GM12878 (cell line): ENCODE data around the gene EVI2B. TPM values are rescaled to one million over a fixed set of nuclear protein-coding genes. Genes with fewer than 3 reads are reported as not detected.

Experiments used
- ATAC-seq: fragments of 200-7000 bp; cut with Tn5 transposase; 3 replicates; pipeline ENCODE4 v1.9.1; 2020; ENCODE audit warnings: mild to moderate bottlenecking, moderate library complexity
- BruUV-seq: library from RNA; stranded (reverse); fragments of 400-500 nt; replicated peaks from 2 replicates; lab custom pipeline; 2021; lab: Mats Ljungman, UMichigan
- CTCF ChIA-PET: fragments of 300-600 bp; sonication (Branson Sonifier 250); formaldehyde crosslinking; extraction: SDS; loops from one replicate; lab custom pipeline; 2021; ENCODE audit warnings: inconsistent platforms; lab: Yijun Ruan, JAX
- POLR2A ChIA-PET: fragments of 350-600 bp; formaldehyde crosslinking; extraction: SDS; loops from one replicate; lab custom pipeline; 2021; ENCODE audit warnings: inconsistent platforms; lab: Charles Lee
- RAD21 ChIA-PET: fragments of 300-600 bp; sonication (Branson Sonifier 250); formaldehyde crosslinking; loops from one replicate; lab custom pipeline; 2023; ENCODE audit warnings: antibody characterized with exemption; ENCODE audit not compliant: unreplicated experiment; lab: Charles Lee
- SMC1A ChIA-PET: fragments of 300-600 bp; sonication (Branson Sonifier 250); formaldehyde crosslinking; loops from one replicate; lab custom pipeline; 2023; ENCODE audit not compliant: unreplicated experiment, uncharacterized antibody; lab: Charles Lee
- DNase-seq: peaks from one replicate; pipeline ENCODE4 v3.0.0-alpha.2; 2011; ENCODE audit warnings: low read depth, low spot score
- FAIRE-seq: peaks from 3 replicates; lab custom pipeline; 2011; peaks lifted over from hg19 to GRCh38; lab: Jason Lieb, UNC
- H2AFZ ChIP-seq: 2 replicates; pipeline ENCODE4 v1.6.0; 2011; ENCODE audit warnings: low read depth, low read length, control low read depth; ENCODE audit not compliant: control insufficient read depth
- H3K27ac ChIP-seq: 2 replicates; pipeline ENCODE4 v1.5.1; 2011; ENCODE audit warnings: control low read depth; ENCODE audit not compliant: control insufficient read depth, insufficient read depth
- H3K27me3 ChIP-seq, 2 experiments: replicated peaks in 1 of 2; 2 replicates each; pipeline versions ENCODE4 v1.6.0 to v1.6.1; 2011; ENCODE audit warnings: low read length in 1 of 2; ENCODE audit not compliant: control insufficient read depth in 2 of 2, insufficient read depth in 2 of 2
- H3K36me3 ChIP-seq, 2 experiments: 2 replicates each; pipeline ENCODE4 v1.5.1; 2011; ENCODE audit warnings: low read length in 1 of 2; ENCODE audit not compliant: control insufficient read depth in 2 of 2, insufficient read depth in 2 of 2
- H3K4me1 ChIP-seq: 2 replicates; pipeline ENCODE4 v1.6.1; 2011; ENCODE audit warnings: mild to moderate bottlenecking, low read length, moderate library complexity, mixed read lengths; ENCODE audit not compliant: control insufficient read depth, insufficient read depth
- H3K4me2 ChIP-seq: 2 replicates; pipeline ENCODE4 v1.6.0; 2011; ENCODE audit warnings: control low read depth; ENCODE audit not compliant: control insufficient read depth, insufficient read depth
- H3K4me3 ChIP-seq: fragments of 200-600 bp; sonication (generic); 2 replicates; pipeline ENCODE4 v1.5.1; 2016
- H3K79me2 ChIP-seq: 2 replicates; pipeline ENCODE4 v1.6.0; 2011; ENCODE audit warnings: low read length; ENCODE audit not compliant: control insufficient read depth, insufficient read depth
- H3K9ac ChIP-seq: 2 replicates; pipeline ENCODE4 v1.8.0; 2011; ENCODE audit warnings: low read length, control low read depth, mixed read lengths; ENCODE audit not compliant: control insufficient read depth, insufficient read depth
- H3K9me3 ChIP-seq: replicated peaks from 3 replicates; pipeline ENCODE4 v1.5.1; 2011; ENCODE audit warnings: mild to moderate bottlenecking, low read length; ENCODE audit not compliant: control insufficient read depth, insufficient read depth
- H4K20me1 ChIP-seq: 2 replicates; pipeline ENCODE4 v1.6.0; 2011; ENCODE audit not compliant: control insufficient read depth, insufficient read depth
- BRCA1 ChIP-seq: IDR thresholded peaks from 2 replicates; pipeline ENCODE4 v1.6.1; 2011; ENCODE audit warnings: low read depth, low read length, improper control_type of control experiment
- E2F4 ChIP-seq: IDR thresholded peaks from 2 replicates; pipeline ENCODE4 v1.6.1; 2012; ENCODE audit warnings: low read depth, low read length, improper control_type of control experiment
- PML ChIP-seq: IDR thresholded peaks from 2 replicates; pipeline ENCODE4 v1.6.1; 2012; ENCODE audit warnings: low read length, inconsistent platforms
- TAF1 ChIP-seq: IDR thresholded peaks from 2 replicates; pipeline ENCODE4 v1.6.1; 2011; ENCODE audit warnings: mild to moderate bottlenecking, low read depth, low read length, borderline replicate concordance
- USF2 ChIP-seq: IDR thresholded peaks from 2 replicates; pipeline ENCODE4 v1.6.1; 2011; ENCODE audit warnings: low read depth, low read length, improper control_type of control experiment, borderline replicate concordance
- ZNF622 ChIP-seq: fragments of 450-650 bp; IDR thresholded peaks from 2 replicates; pipeline ENCODE4 v1.6.1; 2017; ENCODE audit warnings: mild to moderate bottlenecking, inconsistent platforms
- WGBS: methylation state at CpG from one replicate; pipeline ENCODE4 v1.1.6; 2016; ENCODE audit warnings: low lambda C conversion rate; ENCODE audit not compliant: insufficient replicate concordance, insufficient coverage; ENCODE audit errors: missing lambda C conversion rate; 5-methylcytosine and 5-hydroxymethylcytosine counted together
- in situ Hi-C: fragments of 300-500 bp; cut with MboI; formaldehyde crosslinking; loops from 9 replicates; pipeline ENCODE4 v1.14.3; 2018; ENCODE audit warnings: mixed read lengths
- intact Hi-C: fragments of 100-400 bp; cut with micrococcal nuclease; formaldehyde crosslinking; loops from one replicate; pipeline ENCODE4 v1.14.2; 2022; ENCODE audit not compliant: unreplicated experiment
- polyA plus RNA-seq, 11 experiments: library from polyadenylated mRNA; depleted of rRNA in 4 of 11; unstranded in 6 of 11; stranded (reverse) in 5 of 11; fragments of >200 nt; fragmentation: Nextera tagmentation in 4 of 11; fragmentation: Illumina TruSeq in 1 of 11; extraction: Ambion mirVana in 4 of 11; extraction: Trizol in 1 of 11; gene quantifications; 1 replicate in 1 of 11; 2 replicates in 10 of 11; pipeline versions ENCODE4 v1.2.1 to v1.2.3, GENCODE V29; 2011 to 2016; ENCODE audit warnings: inconsistent platforms in 2 of 11, missing spikeins in 2 of 11, low read depth in 1 of 11
- total RNA-seq, 4 experiments: library from RNA; depleted of rRNA in 3 of 4; stranded (reverse); fragments of >200 nt in 3 of 4; fragmentation: Illumina TruSeq in 1 of 4; extraction: Trizol in 1 of 4; gene quantifications; 2 replicates each; pipeline versions ENCODE4 v1.2.1 to v1.2.3, GENCODE V29; 2013 to 2021
- TF ChIP-seq, protein P1 (sequence below): fragments of 450-650 bp; formaldehyde crosslinking; IDR thresholded peaks from 2 replicates; pipeline ENCODE4 v1.4.0; 2022; ENCODE audit warnings: mild to moderate bottlenecking, moderate library complexity

Gene EVI2B
- total and polyA plus RNA-seq, 10 of the 15 experiments (the other 5 are each of a cell fraction or from before 2014, with no cell fraction given), result 26.2 to 195 (median 52.0) TPM

DNA sequence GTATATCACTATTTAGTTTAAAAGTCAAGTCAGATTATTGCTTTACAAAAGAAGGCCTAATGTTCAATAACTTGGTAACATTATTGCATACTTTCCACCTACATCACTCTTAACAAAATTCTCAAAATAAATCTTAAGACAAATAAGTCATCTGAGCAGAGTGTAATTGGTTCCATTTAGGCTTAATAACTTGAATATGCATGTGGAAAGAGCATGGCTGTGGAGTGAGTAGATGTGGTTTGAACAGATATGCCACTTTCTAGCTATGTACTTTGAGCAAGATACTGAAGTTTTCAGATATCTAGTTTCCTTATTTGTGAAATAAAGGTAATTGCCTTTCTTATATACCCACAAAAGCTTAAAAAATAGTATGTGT, 14.3 kb upstream of the EVI2B start (continued):
- no peak for TF ChIP-seq E2F4

GRCh38 chr17:31327534-31328159, 13.8 kb upstream of the EVI2B start:
- no peak for DNase-seq
- TF ChIP-seq PML, result no peak
- TF ChIP-seq TAF1, result no peak
- TF ChIP-seq, protein P1, sequence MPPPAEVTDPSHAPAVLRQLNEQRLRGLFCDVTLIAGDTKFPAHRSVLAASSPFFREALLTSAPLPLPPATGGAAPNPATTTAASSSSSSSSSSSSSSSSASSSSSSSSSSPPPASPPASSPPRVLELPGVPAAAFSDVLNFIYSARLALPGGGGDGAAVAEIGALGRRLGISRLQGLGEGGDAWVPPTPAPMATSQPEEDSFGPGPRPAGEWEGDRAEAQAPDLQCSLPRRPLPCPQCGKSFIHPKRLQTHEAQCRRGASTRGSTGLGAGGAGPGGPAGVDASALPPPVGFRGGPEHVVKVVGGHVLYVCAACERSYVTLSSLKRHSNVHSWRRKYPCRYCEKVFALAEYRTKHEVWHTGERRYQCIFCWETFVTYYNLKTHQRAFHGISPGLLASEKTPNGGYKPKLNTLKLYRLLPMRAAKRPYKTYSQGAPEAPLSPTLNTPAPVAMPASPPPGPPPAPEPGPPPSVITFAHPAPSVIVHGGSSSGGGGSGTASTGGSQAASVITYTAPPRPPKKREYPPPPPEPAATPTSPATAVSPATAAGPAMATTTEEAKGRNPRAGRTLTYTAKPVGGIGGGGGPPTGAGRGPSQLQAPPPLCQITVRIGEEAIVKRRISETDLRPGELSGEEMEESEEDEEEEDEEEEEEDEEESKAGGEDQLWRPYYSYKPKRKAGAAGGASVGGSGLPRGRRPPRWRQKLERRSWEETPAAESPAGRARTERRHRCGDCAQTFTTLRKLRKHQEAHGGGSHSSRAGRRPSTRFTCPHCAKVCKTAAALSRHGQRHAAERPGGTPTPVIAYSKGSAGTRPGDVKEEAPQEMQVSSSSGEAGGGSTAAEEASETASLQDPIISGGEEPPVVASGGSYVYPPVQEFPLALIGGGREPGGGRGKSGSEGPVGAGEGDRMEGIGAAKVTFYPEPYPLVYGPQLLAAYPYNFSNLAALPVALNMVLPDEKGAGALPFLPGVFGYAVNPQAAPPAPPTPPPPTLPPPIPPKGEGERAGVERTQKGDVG (CRISPR knock-in tag), result no peak
- TF ChIP-seq BRCA1, result no peak
- no peak for TF ChIP-seq USF2
- no peak for TF ChIP-seq ZNF622
- Histone ChIP-seq H2AFZ (no peak overlapping the region), H3K79me2 (0 out of 2 replicates have a peak, but pooled peaks cover 2% of the 10 kb centered on the region), H4K20me1 (no peaks in the 10 kb centered on the region), H3K9ac (no peak overlapping the region), H3K9me3 (no peaks in the 10 kb centered on the region), H3K27ac (no peak overlapping the region), H3K4me2 (no peak overlapping the region), H3K4me3 (no peak overlapping the region), H3K36me3 (peaks cover 2 to 7% of the 10 kb centered on the region in 2 experiments; a peak in 2 of 4 replicates), H3K4me1 (no peaks in the 10 kb centered on the region), H3K27me3 (no peaks in the 10 kb centered on the region)
- no TSS peak for BruUV-seq
- ChIA-PET RAD21 (no interaction called here), POLR2A (no interaction called here), SMC1A (interaction anchor here (1.2 kb wide), 2 partner anchors 40 to 45 kb away, joined by 4 read pairs; no protein-coding TSS in a partner anchor), CTCF (no interaction called here)
- FAIRE-seq, result no peak
- intact Hi-C loops (no loop called here), in situ Hi-C loops (no loop called here)
- 97% methylated on average over 12 of the region's 12 CpGs for WGBS
- no peak for ATAC-seq
